HEK293 (cell line): Measurements from ENCODE around the gene IVNS1ABP.

Source experiments
- GLI2 ChIP-seq: fragments of 450-650 bp; formaldehyde crosslinking; IDR thresholded peaks from 2 replicates; pipeline ENCODE4; 2017; ENCODE audit warnings: missing biosample characterization, missing genetic modification characterization, low read depth, borderline replicate concordance
- KLF16 ChIP-seq: fragments of 450-650 bp; formaldehyde crosslinking; IDR thresholded peaks from 2 replicates; pipeline ENCODE4 v1.5.1; 2017; ENCODE audit warnings: missing biosample characterization, missing genetic modification characterization
- KLF8 ChIP-seq: fragments of 450-650 bp; formaldehyde crosslinking; IDR thresholded peaks from 2 replicates; pipeline ENCODE4 v1.5.1; 2016; ENCODE audit warnings: missing biosample characterization, missing genetic modification characterization
- REPIN1 ChIP-seq: fragments of 450-650 bp; formaldehyde crosslinking; IDR thresholded peaks from 2 replicates; pipeline ENCODE4 v1.5.1; 2017; ENCODE audit warnings: missing biosample characterization, missing genetic modification characterization, low read depth
- SP2 ChIP-seq: fragments of 450-650 bp; formaldehyde crosslinking; IDR thresholded peaks from 2 replicates; pipeline ENCODE4 v1.5.1; 2016; ENCODE audit warnings: missing biosample characterization, missing genetic modification characterization
- ZBTB17 ChIP-seq: fragments of 450-650 bp; formaldehyde crosslinking; IDR thresholded peaks from 2 replicates; pipeline ENCODE4 v1.5.1; 2016; ENCODE audit warnings: missing biosample characterization, missing genetic modification characterization
- ZFHX2 ChIP-seq: fragments of 450-650 bp; formaldehyde crosslinking; conservative IDR thresholded peaks from 2 replicates; pipeline ENCODE4 v1.5.1; 2016; ENCODE audit warnings: missing biosample characterization, missing genetic modification characterization
- ZFP41 ChIP-seq: fragments of 450-650 bp; formaldehyde crosslinking; IDR thresholded peaks from 2 replicates; pipeline ENCODE4 v1.5.1; 2016; ENCODE audit warnings: missing biosample characterization, missing genetic modification characterization, borderline replicate concordance
- ZNF157 ChIP-seq: fragments of 450-650 bp; formaldehyde crosslinking; IDR thresholded peaks from 2 replicates; pipeline ENCODE4 v1.5.1; 2016; ENCODE audit warnings: missing biosample characterization, missing genetic modification characterization
- ZNF19 ChIP-seq: fragments of 450-650 bp; formaldehyde crosslinking; IDR thresholded peaks from 2 replicates; pipeline ENCODE4; 2016; ENCODE audit warnings: missing biosample characterization, missing genetic modification characterization, low read depth
- ZNF404 ChIP-seq: fragments of 450-650 bp; formaldehyde crosslinking; IDR thresholded peaks from 2 replicates; pipeline ENCODE4 v1.5.1; 2017; ENCODE audit warnings: missing biosample characterization, missing genetic modification characterization
- ZNF473 ChIP-seq: fragments of 450-650 bp; formaldehyde crosslinking; IDR thresholded peaks from 2 replicates; pipeline ENCODE4 v1.5.1; 2017; ENCODE audit warnings: missing biosample characterization, missing genetic modification characterization
- ZNF518A ChIP-seq: fragments of 450-650 bp; formaldehyde crosslinking; conservative IDR thresholded peaks from 2 replicates; pipeline ENCODE4 v1.5.1; 2016; ENCODE audit warnings: low read depth, missing biosample characterization, missing genetic modification characterization
- ZNF529 ChIP-seq: fragments of 450-650 bp; formaldehyde crosslinking; IDR thresholded peaks from 2 replicates; pipeline ENCODE4 v1.5.1; 2017; ENCODE audit warnings: missing genetic modification characterization, missing biosample characterization; ENCODE audit not compliant: insufficient replicate concordance
- ZNF555 ChIP-seq: fragments of 450-650 bp; formaldehyde crosslinking; conservative IDR thresholded peaks from 2 replicates; pipeline ENCODE4 v1.5.1; 2017; ENCODE audit warnings: missing biosample characterization, mild to moderate bottlenecking, missing genetic modification characterization, inconsistent platforms
- ZNF585B ChIP-seq: fragments of 450-650 bp; formaldehyde crosslinking; IDR thresholded peaks from 2 replicates; pipeline ENCODE4 v1.5.1; 2016; ENCODE audit warnings: missing biosample characterization, missing genetic modification characterization
- ZNF621 ChIP-seq: fragments of 450-650 bp; formaldehyde crosslinking; IDR thresholded peaks from 2 replicates; pipeline ENCODE4 v1.5.1; 2017; ENCODE audit warnings: missing biosample characterization, missing genetic modification characterization
- ZNF664 ChIP-seq: fragments of 450-650 bp; formaldehyde crosslinking; IDR thresholded peaks from 2 replicates; pipeline ENCODE4 v1.5.1; 2016; ENCODE audit warnings: missing biosample characterization, missing genetic modification characterization
- ZNF707 ChIP-seq: fragments of 450-650 bp; formaldehyde crosslinking; IDR thresholded peaks from 2 replicates; pipeline ENCODE4 v1.5.1; 2016; ENCODE audit warnings: missing biosample characterization, missing genetic modification characterization
- ZNF785 ChIP-seq: fragments of 450-650 bp; formaldehyde crosslinking; IDR thresholded peaks from 2 replicates; pipeline ENCODE4 v1.5.1; 2016; ENCODE audit warnings: missing biosample characterization, missing genetic modification characterization
- TF ChIP-seq, protein P1 (sequence below): fragments of 450-650 bp; formaldehyde crosslinking; conservative IDR thresholded peaks from 2 replicates; pipeline ENCODE4 v1.5.1; 2016; ENCODE audit warnings: low read depth, missing biosample characterization, missing genetic modification characterization
- TF ChIP-seq, protein P2 (sequence below): fragments of 450-650 bp; IDR thresholded peaks from 2 replicates; pipeline ENCODE4 v1.5.1; 2018; ENCODE audit warnings: missing biosample characterization, missing genetic modification characterization
- TF ChIP-seq, protein P3 (sequence below): fragments of 450-650 bp; formaldehyde crosslinking; IDR thresholded peaks from 2 replicates; pipeline ENCODE4 v1.5.1; 2016; ENCODE audit warnings: missing biosample characterization, missing genetic modification characterization, low read depth
- TF ChIP-seq, protein P4 (sequence below): fragments of 450-650 bp; formaldehyde crosslinking; IDR thresholded peaks from 2 replicates; pipeline ENCODE4 v1.5.1; 2016; ENCODE audit warnings: missing biosample characterization, missing genetic modification characterization

IVNS1ABP gene

GRCh38 chr1:185316163-185317033 lies 645 bp downstream of the IVNS1ABP start (continued):
- no peak for TF ChIP-seq ZNF585B (tag by site-specific recombination)
- TF ChIP-seq, protein P1, sequence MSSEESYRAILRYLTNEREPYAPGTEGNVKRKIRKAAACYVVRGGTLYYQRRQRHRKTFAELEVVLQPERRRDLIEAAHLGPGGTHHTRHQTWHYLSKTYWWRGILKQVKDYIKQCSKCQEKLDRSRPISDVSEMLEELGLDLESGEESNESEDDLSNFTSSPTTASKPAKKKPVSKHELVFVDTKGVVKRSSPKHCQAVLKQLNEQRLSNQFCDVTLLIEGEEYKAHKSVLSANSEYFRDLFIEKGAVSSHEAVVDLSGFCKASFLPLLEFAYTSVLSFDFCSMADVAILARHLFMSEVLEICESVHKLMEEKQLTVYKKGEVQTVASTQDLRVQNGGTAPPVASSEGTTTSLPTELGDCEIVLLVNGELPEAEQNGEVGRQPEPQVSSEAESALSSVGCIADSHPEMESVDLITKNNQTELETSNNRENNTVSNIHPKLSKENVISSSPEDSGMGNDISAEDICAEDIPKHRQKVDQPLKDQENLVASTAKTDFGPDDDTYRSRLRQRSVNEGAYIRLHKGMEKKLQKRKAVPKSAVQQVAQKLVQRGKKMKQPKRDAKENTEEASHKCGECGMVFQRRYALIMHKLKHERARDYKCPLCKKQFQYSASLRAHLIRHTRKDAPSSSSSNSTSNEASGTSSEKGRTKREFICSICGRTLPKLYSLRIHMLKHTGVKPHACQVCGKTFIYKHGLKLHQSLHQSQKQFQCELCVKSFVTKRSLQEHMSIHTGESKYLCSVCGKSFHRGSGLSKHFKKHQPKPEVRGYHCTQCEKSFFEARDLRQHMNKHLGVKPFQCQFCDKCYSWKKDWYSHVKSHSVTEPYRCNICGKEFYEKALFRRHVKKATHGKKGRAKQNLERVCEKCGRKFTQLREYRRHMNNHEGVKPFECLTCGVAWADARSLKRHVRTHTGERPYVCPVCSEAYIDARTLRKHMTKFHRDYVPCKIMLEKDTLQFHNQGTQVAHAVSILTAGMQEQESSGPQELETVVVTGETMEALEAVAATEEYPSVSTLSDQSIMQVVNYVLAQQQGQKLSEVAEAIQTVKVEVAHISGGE (tag by site-specific recombination) = 0 out of 2 replicates have a peak, but pooled peaks have one; percentile 10
- no peak for TF ChIP-seq ZNF19 (tag by site-specific recombination)
- TF ChIP-seq SP2 (tag by site-specific recombination) = peak; percentile 92
- TF ChIP-seq ZNF529 (tag by site-specific recombination) = no peak
- no peak for TF ChIP-seq ZNF707
- peak; percentile 89 for TF ChIP-seq ZFHX2 (tag by site-specific recombination)
- TF ChIP-seq KLF16 = no peak
- TF ChIP-seq ZNF621 (tag by site-specific recombination) = no peak
- no peak for TF ChIP-seq ZNF473 (tag by site-specific recombination)
- TF ChIP-seq ZFP41 (tag by site-specific recombination) = no peak
- no peak for TF ChIP-seq REPIN1 (tag by site-specific recombination)
- TF ChIP-seq GLI2 = no peak
- TF ChIP-seq, protein P2, sequence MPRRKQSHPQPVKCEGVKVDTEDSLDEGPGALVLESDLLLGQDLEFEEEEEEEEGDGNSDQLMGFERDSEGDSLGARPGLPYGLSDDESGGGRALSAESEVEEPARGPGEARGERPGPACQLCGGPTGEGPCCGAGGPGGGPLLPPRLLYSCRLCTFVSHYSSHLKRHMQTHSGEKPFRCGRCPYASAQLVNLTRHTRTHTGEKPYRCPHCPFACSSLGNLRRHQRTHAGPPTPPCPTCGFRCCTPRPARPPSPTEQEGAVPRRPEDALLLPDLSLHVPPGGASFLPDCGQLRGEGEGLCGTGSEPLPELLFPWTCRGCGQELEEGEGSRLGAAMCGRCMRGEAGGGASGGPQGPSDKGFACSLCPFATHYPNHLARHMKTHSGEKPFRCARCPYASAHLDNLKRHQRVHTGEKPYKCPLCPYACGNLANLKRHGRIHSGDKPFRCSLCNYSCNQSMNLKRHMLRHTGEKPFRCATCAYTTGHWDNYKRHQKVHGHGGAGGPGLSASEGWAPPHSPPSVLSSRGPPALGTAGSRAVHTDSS (tag by site-specific recombination) = 0 out of 2 replicates have a peak, but pooled peaks have one; percentile 11
- no peak for TF ChIP-seq ZNF157 (tag by site-specific recombination)
- TF ChIP-seq KLF8 (tag by site-specific recombination) = peak; percentile 88
- TF ChIP-seq, protein P3, sequence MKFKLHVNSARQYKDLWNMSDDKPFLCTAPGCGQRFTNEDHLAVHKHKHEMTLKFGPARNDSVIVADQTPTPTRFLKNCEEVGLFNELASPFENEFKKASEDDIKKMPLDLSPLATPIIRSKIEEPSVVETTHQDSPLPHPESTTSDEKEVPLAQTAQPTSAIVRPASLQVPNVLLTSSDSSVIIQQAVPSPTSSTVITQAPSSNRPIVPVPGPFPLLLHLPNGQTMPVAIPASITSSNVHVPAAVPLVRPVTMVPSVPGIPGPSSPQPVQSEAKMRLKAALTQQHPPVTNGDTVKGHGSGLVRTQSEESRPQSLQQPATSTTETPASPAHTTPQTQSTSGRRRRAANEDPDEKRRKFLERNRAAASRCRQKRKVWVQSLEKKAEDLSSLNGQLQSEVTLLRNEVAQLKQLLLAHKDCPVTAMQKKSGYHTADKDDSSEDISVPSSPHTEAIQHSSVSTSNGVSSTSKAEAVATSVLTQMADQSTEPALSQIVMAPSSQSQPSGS (tag by site-specific recombination) = no peak
- TF ChIP-seq ZNF518A = no peak
- TF ChIP-seq ZNF555 (tag by site-specific recombination) = no peak
- no peak for TF ChIP-seq ZNF664 (tag by site-specific recombination)
- no peak for TF ChIP-seq ZNF785 (tag by site-specific recombination)
- TF ChIP-seq ZNF404 = no peak
- TF ChIP-seq, protein P4, sequence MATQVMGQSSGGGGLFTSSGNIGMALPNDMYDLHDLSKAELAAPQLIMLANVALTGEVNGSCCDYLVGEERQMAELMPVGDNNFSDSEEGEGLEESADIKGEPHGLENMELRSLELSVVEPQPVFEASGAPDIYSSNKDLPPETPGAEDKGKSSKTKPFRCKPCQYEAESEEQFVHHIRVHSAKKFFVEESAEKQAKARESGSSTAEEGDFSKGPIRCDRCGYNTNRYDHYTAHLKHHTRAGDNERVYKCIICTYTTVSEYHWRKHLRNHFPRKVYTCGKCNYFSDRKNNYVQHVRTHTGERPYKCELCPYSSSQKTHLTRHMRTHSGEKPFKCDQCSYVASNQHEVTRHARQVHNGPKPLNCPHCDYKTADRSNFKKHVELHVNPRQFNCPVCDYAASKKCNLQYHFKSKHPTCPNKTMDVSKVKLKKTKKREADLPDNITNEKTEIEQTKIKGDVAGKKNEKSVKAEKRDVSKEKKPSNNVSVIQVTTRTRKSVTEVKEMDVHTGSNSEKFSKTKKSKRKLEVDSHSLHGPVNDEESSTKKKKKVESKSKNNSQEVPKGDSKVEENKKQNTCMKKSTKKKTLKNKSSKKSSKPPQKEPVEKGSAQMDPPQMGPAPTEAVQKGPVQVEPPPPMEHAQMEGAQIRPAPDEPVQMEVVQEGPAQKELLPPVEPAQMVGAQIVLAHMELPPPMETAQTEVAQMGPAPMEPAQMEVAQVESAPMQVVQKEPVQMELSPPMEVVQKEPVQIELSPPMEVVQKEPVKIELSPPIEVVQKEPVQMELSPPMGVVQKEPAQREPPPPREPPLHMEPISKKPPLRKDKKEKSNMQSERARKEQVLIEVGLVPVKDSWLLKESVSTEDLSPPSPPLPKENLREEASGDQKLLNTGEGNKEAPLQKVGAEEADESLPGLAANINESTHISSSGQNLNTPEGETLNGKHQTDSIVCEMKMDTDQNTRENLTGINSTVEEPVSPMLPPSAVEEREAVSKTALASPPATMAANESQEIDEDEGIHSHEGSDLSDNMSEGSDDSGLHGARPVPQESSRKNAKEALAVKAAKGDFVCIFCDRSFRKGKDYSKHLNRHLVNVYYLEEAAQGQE (tag by site-specific recombination) = no peak
- TF ChIP-seq ZBTB17 (tag by site-specific recombination) = no peak
